GM11168 (cell line): ENCODE results near the gene MAP2K7.
"Not testable (repeated sequence)": the region's sequence is repeated elsewhere in the genome, so short reads cannot be mapped to it uniquely, and the experiment has no call there.

ENCODE experiments used
- in situ Hi-C: fragments of 300-500 bp; cut with MboI; formaldehyde crosslinking; loops from one replicate; pipeline ENCODE4 v1.12.0; 2022; ENCODE audit warnings: low sequenced_read_pairs; ENCODE audit not compliant: unreplicated experiment

The MAP2K7 gene

DNA sequence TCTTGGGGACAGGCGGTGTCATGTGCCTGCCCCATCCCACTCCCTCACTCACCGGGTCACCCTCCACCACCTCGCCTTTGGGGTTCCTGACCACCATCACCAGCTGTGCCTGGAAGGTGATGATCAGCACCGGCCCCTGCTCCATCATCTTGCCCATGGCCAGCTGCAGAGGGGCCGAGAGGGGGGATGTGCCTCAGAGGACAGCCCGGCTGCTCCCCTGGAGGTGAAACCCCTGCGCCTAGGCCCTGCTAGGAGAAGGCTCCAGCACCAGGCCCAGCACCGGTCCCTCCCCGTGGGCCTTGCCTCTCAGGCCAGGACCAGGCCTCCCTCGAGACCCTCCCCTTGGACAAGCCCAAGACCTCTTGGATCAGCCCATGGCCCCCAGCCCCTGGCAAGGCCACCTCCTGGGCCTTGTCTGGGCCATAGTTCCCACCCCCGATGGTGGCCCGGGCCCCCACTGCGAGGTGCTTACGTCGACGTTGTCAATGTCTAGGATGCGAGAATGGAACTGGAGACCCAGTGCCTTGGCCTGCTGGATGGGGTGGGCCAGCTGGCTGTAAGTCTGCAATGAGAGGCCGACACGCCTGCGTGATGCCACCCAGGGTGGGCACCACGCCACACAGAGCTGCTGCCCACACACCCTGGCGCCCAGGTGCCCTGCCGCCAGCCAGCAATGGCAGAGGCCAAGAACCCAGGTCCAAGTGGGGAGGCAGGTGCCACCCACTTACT is 24.1 kb downstream of the MAP2K7 start:
- in situ Hi-C loops, result no loop called here

DNA sequence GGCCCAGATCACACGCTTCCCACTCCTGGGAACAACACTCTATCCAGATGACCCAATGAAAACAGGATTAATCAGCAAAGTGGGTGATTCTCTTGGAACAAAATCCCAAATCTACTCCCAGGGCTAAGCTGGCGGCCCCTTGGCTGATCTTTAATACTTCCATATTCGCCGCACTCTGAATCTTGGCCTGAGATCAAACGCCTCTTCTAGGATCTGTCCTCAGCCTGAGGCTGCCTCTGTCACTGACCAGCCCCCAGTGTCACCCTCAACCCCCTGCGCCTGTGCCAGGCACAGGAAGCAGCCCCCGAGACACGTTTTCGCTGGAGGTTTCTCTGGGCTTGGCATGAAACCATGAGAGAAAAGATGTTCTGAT is 24.6 kb downstream of the MAP2K7 start:
- in situ Hi-C loops, result no loop called here

DNA sequence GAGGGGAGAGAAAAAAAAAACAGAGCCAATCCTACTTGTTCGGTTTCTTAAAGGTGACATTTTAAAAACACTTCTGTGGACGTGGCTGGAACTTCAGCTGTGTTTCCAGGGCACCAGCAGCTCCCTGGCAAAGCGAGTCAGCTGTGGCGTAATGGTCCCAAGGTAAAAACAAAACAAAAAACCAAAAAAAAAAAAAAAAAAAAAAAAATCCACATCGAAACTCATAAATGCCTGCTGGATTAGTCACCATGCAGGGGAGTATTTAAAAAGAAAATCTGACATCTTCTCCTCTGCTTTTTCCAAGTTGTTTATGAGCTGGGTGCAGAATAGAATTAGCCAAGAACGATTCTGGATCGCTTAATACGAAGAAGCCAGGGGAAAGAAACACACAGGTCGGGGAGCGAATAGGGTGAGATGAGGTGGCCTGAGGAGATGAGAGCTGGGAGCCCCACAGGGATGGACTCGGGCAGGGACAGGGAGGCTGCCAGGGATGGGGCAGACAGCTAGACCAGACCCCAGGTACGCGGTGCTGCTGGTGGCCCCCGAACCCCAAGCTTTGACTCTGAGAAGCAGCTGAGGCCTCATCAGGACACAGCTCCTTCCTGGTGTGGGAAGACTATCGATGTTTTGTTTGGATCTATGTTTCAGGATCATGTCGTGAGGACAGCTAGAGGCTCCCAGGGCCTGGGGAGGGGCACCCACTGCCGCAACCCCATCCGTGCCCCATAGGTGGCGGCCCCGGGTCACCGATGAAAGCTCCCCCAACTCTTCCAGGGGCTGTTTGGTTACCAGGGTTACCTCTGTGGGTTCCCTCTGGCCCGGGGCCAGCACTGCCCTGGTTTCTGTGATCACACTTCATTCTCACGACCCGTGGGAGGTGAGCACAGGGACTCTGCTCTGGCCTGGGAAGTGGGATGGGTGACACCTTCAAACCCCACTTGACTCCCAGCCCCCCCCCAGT is 25.3 kb downstream of the MAP2K7 start:
- in situ Hi-C loops, result no loop called here

DNA sequence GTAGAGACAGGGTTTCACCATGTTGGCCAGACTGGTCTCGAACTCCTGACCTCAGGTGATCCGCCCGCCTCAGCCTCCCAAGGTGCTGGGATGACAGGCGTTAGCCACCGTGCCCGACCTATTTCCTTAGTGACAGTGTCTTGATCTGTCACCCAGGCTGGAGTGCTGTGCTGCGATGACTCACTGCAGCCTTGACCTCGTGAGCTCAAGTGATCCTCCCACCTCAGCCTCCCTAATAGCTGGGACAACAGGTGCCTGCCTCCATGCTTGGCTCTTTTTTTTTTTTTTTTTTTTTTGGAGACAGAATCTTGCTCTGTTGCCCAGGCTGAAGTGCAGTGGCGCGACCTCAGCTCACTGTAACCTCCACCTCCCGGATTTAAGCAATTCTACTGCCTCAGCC is 26.4 kb downstream of the MAP2K7 start:
- in situ Hi-C loops, result not testable (repeated sequence)

DNA sequence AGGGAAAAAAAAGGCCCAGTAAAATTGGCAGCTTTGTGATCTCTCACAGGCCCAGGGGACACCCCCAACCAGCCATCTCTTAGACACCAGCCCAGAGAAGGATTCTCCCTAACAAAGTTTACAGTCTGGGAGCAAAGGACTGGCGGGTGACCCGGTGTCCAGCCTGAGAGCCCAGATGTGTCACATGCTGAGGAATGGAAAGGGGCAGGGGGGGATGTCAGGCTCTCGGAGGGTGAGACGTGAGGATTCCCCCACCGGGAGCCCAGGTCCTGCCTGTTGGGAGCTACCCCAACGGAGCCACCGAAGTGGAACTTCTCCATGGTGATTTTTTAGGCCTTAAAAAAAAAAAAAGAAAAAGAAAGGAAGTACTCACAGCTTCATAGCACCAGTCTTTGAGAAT is 27.1 kb downstream of the MAP2K7 start:
- in situ Hi-C loops, result no loop called here

DNA sequence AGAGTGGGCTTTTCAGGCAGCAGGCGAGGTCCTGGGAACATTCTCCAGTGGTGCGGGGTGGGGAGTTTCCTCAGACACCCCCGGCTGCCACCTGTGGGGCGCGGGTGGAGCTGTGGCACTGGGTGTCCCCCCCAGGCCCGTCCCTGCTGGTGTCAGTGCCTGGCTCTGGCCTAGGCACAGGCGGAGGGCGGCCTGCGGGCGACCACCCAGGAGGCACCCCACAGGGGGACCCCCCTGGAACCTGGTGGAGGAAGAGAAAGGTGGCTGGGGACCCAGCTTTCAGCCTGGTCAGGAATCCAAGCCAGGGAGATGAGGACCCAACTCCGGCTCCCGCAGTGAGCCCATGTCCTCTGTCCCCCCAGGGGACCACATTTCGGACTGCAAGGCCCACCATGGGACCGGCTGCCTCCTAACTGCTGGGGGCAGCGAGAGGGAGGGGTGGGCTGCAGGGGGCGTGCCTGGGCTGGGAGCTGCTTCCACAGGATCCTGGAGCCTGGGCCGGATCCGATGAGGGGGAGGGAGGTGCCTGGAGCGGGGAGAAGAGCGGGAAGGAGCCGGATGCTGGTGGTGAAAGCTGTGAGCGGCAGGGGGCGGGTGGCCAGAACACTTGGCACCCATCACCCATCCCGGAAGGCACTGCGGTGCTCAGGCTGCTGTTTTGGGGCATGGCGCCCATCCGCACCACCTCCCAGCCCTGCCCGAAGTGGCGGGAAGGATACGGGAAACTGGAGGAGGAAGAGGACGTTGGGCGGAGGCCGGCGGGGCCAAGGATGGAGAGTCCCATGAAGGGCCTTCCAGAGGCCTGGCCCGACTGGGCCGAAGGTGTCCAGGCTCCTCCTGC is 27.8 kb downstream of the MAP2K7 start:
- in situ Hi-C loops, result no loop called here

DNA sequence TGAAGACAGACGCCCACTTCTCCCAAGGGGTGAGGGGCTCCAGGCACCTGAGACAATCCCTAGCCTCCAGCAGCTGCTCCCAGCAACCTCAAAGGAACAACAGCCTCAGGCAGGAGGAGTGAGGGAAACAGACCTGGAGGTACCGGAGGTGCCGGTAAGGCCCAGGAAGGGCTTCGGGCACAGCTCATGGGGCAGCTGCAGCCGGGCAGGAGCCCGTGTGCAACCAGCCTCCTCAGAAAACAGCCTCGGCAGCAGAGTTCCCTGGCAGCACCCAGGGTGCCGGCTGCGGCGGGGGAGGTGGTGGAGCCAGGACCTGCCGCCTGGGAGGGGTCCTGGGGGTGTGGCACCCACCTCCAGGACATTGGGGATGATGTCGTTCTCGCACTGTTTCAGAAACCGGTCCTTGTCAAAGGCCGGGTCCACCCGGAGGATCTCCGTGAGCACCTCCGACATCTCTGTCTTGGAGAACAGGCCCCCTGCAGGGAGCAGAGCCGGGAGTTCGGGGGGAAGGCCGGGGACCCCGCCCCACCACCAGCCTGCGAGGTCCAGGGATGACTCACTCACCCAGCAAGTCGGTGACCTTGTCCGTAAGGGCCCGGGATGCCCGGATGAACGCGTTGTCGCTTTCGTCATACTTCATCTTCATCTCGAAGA is 28.7 kb downstream of the MAP2K7 start:
- in situ Hi-C loops, result no loop called here

DNA sequence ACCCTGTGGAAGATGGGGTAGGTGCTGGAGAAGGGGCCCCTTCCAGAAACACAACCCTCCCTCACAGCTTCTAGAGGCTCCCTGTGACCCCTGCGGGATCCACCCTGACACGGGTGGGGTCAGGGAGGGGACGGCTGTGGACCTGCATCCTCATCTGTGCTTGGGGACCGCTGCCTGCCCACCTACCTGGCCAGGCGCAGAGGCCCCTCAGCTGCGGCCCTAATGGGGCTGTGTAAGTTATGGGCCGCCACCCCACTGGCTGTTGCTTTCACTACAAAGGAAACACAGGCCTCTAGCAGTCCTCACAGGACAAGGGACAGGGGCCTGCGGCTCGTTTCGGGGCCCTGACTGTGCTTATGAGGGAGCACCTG is 29.2 kb downstream of the MAP2K7 start:
- in situ Hi-C loops, result no loop called here

DNA sequence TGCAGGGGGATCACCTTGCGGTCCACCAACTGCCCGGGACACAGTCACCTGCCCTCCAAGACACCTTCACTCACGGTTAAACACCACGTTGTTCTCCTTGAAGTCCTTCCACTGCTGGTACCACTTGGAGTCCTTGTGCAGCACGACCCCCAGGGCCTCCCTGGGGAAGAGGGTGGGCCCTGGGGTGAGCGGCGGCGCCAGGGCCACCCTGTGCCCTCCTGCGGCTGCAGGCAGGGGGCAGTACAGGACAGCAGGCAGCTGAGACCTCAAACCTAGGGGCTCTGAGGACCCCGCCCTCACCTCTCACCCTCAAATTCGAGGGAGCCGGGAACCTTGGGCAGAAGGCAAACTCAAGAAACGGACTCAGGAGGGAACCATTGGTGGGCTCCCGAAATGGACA is 29.7 kb downstream of the MAP2K7 start:
- in situ Hi-C loops, result no loop called here

DNA sequence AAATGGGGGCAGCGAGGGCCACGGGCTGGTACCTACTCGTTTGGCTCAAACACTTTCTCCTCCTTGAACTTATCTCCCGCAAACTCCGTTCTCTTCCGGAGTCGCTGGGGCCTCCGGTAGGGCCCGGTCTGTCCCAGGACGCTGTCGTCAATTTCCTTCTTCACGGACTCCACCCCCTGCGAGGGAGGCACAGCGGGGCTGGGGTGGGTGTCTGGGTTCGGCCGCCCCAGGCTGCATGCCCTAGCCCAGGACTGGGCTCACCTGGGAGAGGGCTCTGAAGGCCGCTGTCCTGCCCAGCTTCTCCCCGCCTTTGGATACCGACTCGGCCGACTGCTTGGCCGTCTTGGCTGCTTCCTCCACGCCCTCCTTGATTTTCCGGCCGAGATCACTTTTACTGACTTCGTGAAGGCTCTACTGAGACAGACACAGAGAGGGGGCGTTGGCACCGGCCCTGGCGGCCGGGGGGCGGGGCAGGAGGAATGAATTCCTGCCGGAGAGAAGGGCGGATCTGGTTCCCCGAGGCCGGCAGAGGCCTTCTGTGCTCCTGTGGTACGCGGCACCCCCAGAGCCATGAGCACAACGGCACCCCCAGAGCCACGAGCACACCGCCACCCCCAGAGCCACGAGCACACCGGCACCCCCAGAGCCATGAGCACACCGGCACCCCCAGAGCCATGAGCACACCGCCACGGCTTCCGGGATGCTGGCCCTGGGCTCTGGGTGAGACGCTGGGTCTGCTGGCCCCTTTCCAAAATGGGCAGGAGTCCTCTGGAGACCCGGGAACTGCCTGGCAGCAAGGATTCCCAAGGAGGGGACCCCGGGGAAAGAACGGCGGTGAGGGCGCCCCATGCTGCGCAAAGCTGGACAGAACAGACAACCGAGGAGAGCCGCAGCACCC is 30.4 kb downstream of the MAP2K7 start:
- in situ Hi-C loops, result no loop called here

DNA sequence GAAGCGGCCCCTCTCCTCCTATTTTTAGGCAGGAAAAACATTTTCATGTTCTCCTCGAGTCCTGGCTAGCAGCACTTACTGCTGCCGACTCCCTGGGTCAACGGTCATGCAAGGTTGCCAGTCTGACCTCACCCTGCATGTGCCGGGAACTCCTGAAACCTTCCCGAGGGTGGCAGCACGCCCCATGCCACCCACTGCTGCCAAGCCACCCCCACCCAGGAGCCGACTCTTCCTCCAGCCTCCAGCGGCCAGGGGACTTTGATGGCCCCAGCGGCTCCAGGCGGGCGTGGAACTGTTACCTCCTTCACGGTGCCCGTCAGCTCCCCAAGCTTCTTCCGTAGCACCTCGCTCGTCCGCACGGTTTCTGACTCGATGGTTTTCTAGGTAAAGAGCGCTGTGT is 31.1 kb downstream of the MAP2K7 start:
- in situ Hi-C loops, result no loop called here

DNA sequence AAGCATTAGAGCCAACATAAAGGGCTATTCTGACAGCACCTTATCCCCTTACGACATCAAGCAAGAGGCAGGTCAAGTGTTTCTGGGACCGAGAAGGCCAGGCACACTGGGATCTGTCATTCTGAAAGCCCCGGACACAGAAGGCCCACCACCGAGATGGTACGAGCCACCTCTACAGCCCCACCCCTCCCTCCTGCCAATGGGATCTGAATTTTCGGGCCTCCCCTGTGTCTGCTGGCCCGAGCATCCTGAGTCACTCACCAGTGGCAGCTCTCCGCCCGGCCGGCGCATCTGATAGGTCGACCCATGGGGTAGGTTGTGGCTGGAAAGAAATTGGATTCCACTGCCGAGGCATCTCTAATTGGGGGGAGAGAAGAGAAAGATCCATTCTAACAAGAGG is 37.2 kb downstream of the MAP2K7 start:
- in situ Hi-C loops, result no loop called here

DNA sequence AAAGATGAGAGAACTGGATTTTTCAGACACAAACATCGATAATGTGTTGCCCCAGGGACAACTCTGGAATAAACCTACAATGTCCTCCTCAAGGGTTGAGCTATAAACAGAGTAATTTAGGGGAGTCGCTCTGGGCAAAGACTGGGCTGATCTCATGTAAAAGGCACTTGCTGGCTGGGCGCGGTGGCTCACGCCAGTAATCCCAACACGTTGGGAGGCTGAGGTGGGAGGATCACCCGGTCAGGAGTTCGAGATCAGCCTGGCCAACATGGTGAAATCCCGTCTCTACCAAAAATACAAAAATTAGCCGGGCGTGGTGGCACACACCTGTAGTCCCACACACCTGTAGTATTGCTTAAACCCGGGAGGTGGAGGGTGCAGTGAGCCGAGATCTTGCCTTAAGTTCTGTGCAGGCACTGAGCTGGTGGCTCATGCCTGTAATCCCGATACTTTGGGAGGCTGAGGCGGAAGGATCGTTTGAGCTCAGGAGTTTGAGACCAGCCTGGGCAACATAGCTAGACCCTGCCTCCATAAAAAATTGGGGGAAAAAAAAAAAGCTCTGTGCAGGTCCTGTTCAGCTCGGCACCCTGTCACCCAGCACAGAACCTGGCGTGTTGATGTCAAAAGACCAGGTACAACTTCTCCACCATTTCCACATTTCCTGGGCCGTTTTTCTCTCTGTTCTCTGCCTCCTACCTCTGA is 38.4 kb downstream of the MAP2K7 start:
- in situ Hi-C loops, result no loop called here

DNA sequence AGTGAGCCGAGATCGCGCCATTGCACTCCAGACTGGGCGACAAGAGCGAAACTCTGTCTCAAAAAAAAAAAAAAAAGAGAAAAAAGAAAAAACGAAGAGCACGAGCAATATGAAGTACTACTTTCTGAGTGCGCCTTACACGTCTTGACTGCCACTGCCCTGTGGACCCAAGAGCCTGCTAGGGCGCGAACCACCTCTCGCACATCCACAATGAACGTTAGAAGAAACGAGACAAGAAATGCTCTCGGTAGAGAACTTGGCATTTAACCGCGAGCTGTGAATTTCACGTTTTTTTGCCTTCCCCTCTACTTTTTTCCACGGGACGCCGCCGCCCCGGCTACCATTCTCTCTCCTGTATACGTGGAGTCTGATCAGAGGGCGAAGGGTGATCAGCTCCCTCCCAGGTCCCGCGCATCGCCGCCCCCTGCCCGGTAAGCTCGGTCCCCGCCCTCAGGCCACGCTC is 39.3 kb downstream of the MAP2K7 start:
- in situ Hi-C loops, result no loop called here

DNA sequence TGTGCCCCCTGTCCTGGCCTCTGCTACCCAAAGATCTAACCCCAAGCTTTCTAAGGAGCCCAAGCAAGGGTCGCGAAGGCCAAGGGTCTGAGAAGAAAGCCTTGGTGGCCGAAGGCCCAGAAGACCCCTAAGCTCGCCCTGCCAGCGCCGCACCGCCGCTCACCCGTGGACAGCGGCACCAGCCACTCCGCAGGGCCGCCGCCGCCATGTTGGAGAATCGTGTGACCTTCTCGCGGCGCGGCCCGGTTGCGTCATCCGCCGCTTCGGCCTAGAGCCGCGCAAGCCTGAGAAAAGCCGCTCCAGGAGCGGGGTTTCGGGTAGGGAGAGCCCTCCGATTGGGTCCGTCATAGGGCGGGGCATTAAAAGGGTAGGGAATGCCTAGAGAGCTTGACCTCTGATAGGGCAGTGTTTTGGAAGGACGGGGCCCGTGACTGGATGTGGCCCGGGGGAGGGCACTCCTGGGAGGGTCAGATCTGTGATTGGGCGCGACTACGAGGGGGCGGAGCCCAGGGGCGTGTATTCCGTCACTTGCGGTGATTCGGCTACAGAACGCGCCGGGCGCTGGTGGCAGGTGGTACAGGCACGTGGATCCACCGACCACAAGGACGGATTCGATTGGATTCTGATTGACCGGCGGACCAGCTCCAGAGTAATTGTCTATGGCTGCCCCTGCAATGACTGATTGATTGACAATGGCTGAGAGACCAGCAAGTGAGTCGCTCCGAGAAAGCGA is 39.9 kb downstream of the MAP2K7 start, which contains the start of gene TIMM44:
TSS of gene TIMM44 (minus strand) at position 223 of the 733 bp plus-strand sequence. CDS start at position 208, 15 bp downstream.
- in situ Hi-C loops, result no loop called here

DNA sequence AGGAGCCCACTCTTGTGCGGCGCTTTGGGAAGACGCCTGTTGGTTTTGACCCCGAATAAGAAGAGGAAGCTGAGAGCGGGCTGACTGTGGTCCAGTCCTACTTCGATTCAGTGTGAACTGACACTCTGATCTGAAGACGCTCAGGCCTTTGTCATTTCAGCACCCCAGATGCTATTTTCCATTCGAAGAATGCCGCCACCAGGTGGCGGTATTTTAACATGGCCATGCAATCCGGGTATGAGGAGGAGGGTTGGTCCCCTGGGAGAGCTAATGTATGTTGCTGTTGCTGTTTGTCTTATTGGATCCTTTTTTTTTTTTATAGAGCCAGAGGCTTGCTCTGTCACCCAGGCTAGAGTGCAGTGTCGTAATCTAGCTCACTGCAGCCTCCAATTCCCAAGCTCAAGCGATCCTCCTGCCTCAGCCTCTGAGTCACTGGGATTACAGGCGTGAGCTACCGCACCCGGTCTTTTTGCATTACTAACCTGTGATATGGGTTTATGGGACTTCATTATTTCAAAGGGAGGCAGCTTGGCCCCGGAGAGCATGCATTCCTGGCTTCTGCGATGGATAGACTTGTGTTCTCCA is 40.6 kb downstream of the MAP2K7 start:
- in situ Hi-C loops, result no loop called here

DNA sequence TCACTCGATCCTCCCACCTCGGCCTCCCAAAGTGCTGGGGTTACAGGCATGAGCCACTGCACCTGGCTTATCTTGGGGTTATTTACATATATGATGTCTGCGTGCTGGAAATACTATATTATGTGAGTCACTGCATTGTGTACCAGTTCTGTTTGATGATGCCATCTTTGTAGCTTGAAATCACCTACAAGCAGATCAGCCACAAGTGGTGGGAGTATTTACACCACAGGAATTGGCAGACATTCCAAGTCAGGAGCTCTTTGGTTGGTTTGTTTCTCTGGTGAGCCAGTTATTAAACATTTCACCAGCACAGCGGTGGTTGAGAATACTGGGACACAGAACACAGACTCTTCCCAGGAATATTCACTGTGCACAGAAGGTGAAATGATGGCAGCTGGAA is 44.3 kb downstream of the MAP2K7 start:
- in situ Hi-C loops, result no loop called here
